ENCODE results near the gene SWSAP1. TPM values are rescaled to one million over a fixed set of nuclear protein-coding genes. Genes with fewer than 3 reads are reported as not detected.

The SWSAP1 gene
- total and polyA plus RNA-seq, 9 of the 15 experiments (the other 6 are each of a cell fraction or from before 2014, with no cell fraction given) = 0.18 to 2.8 (median 1.7) TPM

DNA sequence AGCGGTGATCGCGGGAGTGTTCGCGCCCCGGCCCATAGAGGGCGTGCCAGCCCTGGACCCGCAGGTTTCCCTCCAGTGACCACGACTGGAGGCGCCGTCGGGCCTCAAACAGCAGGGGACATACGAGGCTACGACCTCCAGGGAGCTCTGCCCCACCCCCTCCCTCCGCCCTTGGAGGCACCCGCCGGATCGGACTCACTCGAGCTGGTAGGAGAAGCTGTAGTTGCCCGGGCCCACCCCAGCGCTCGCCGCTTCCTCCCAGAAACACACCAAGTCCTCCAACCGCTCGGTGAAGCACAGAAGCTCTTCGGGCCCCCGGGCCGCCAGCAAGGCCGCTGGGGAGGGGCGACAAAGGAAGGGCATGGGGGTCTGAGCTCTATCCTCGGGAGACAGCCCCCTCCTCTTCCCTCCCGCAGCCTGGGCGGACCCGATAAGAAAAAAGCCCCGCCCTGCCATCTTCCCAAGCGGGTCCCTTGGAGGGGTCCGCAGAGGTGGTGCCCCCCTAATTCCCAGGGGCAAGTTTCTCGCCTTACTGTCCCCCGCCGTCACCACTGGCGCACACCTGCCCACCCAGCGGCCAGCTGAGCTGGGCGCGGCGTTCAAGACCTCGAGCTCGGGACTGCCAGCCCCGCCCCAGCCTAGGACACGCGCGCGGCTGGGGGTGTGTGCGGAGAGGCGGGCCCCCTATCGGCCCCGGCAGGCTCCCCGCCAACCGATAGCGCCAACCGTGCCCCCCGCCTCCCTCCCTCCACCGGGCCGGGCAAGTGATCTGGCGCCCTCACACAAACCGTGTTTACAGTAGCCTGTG, 8.6 kb downstream of the SWSAP1 start:
- in situ Hi-C loops (cut with MboI) = no loop called here
- FAIRE-seq (peak; percentile 92), DNase-seq (ENCODE audit: extremely low read depth in 1 of 4, low spot score in 3 of 4) (peak; percentile 88 to 95 (median 88)), ATAC-seq (peak; percentile 89)
- Histone ChIP-seq H3K27ac (ENCODE audit: extremely low read depth, low read depth, low read length) (peak overlapping the region; percentile 70), H3K4me3 (peak overlapping the region; percentile 50), H4K20me1 (replicated peaks; ENCODE audit: control insufficient read depth, insufficient read depth, low read length) (no peaks in the 10 kb centered on the region; the same call in 1 of the 2 replicates), H3K9ac (ENCODE audit: insufficient read depth in 1 of 2, low read depth in 2 of 2, low read length in 2 of 2) (peak overlapping the region; percentile 64 to 91), H3K79me2 (ENCODE audit: control insufficient read depth, insufficient read depth, low read length) (peaks cover 16% of the 10 kb centered on the region; the same call in 2 of the 3 replicates), H3K9me1 (ENCODE audit: control insufficient read depth, insufficient read depth, low read length) (peaks cover 3% of the 10 kb centered on the region), H3K4me2 (ENCODE audit: insufficient read depth, low read length) (peak overlapping the region; percentile 90), H3K27me3 (ENCODE audit: control insufficient read depth in 2 of 2, insufficient read depth in 2 of 2, low read length in 2 of 2) (no peaks in the 10 kb centered on the region), H2AFZ (ENCODE audit: low read depth, low read length) (peak overlapping the region; percentile 80), H3K9me3 (replicated peaks; ENCODE audit: control insufficient read depth, insufficient read depth, low read depth, low read length) (no peaks in the 10 kb centered on the region), H3K36me3 (ENCODE audit: control insufficient read depth, insufficient read depth, low read length) (peaks cover 32% of the 10 kb centered on the region), H3K4me1 (replicated peaks in 1 of 2; ENCODE audit: control insufficient read depth in 2 of 2, insufficient read depth in 2 of 2, low read length in 2 of 2) (peaks cover 8 to 50% of the 10 kb centered on the region in 2 experiments; a peak in 3 of 5 replicates)
- CTCF ChIA-PET (ENCODE audit: low intra/inter-chr PET ratio) = interaction anchor here (0.6 kb wide), 1 partner anchor 153 kb away, joined by 3 read pairs; no protein-coding TSS in a partner anchor
- under 1% methylated on average over 47 of the region's 65 CpGs for WGBS (ENCODE audit: insufficient coverage, low coverage, missing lambda C conversion rate)
- POLR2A ChIA-PET = interaction anchor here (0.6 to 2.8 kb wide), 10 partner anchors 9 to 919 kb away, joined by 3 to 20 read pairs (median 3); partner anchors contain the start of genes ODAD3 and SWSAP1
- intact Hi-C loops (cut with micrococcal nuclease) = loop anchor here (5.0 kb wide), 2 partner anchors 91 to 99 kb away; partner anchors contain the start of gene ELAVL3
- BruUV-seq (replicated peaks) = TSS peak; percentile 51
- TF ChIP-seq, protein P1, sequence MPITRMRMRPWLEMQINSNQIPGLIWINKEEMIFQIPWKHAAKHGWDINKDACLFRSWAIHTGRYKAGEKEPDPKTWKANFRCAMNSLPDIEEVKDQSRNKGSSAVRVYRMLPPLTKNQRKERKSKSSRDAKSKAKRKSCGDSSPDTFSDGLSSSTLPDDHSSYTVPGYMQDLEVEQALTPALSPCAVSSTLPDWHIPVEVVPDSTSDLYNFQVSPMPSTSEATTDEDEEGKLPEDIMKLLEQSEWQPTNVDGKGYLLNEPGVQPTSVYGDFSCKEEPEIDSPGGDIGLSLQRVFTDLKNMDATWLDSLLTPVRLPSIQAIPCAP (CRISPR knock-in tag; IDR thresholded peaks at IDR 0.05; ENCODE audit: borderline replicate concordance) = no peak
- TF ChIP-seq PRPF4 (IDR thresholded peaks at IDR 0.05; ENCODE audit: insufficient read depth, low read depth, low read length, poor library complexity, severe bottlenecking) (no peak), ZNF830 (CRISPR knock-in tag; IDR thresholded peaks at IDR 0.05) (no peak), HMBOX1 (IDR thresholded peaks at IDR 0.05) (no peak), POLR3A (IDR thresholded peaks at IDR 0.05; ENCODE audit: borderline replicate concordance, extremely low read depth, insufficient read depth, insufficient read length) (no peak), ZNF347 (CRISPR knock-in tag; IDR thresholded peaks at IDR 0.05; ENCODE audit: low read depth) (no peak), PHB2 (IDR thresholded peaks at IDR 0.05; ENCODE audit: low read depth) (no peak), LCOR (CRISPR knock-in tag; IDR thresholded peaks at IDR 0.05) (no peak), NCOA6 (IDR thresholded peaks at IDR 0.05) (no peak; the same call in 1 of the 2 replicates), SRSF1 (IDR thresholded peaks at IDR 0.05; ENCODE audit: low read depth, low read length) (no peak), CTBP1 (IDR thresholded peaks at IDR 0.05; ENCODE audit: borderline replicate concordance) (peak; percentile 73), ZNF589 (CRISPR knock-in tag; IDR thresholded peaks at IDR 0.05; ENCODE audit: low read depth) (no peak), KLF16 (IDR thresholded peaks at IDR 0.05) (0 out of 2 replicates have a peak, but pooled peaks have one; percentile 56), STAT5A (IDR thresholded peaks at IDR 0.05; ENCODE audit: borderline replicate concordance, low read length) (no peak), KLF13 (tag; IDR thresholded peaks at IDR 0.05; ENCODE audit: borderline replicate concordance, low read depth) (peak; percentile 60), SNAPC5 (CRISPR knock-in tag; IDR thresholded peaks at IDR 0.05) (no peak), CREBBP (IDR thresholded peaks at IDR 0.05; ENCODE audit: low read depth, low read length) (no peak), ATF4 (CRISPR knock-in tag; IDR thresholded peaks at IDR 0.05) (no peak), ZNF778 (CRISPR knock-in tag; IDR thresholded peaks at IDR 0.05) (no peak)
